Amniotic stem cell (primary cell): ENCODE data around the gene MFAP2.

ENCODE experiments used
- DNase-seq: peaks from one replicate; lab custom pipeline; 2025; lab: John Stamatoyannopoulos, UW

The MFAP2 gene, protein sequence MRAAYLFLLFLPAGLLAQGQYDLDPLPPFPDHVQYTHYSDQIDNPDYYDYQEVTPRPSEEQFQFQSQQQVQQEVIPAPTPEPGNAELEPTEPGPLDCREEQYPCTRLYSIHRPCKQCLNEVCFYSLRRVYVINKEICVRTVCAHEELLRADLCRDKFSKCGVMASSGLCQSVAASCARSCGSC

GRCh38 chr1:16980473-16981268 lies at the start of gene MFAP2:
Gene MFAP2 (minus strand): TSS chr1:16980620. CDS start chr1:16978273, 2,347 bp downstream.
- DNase-seq = no peak

DNA sequence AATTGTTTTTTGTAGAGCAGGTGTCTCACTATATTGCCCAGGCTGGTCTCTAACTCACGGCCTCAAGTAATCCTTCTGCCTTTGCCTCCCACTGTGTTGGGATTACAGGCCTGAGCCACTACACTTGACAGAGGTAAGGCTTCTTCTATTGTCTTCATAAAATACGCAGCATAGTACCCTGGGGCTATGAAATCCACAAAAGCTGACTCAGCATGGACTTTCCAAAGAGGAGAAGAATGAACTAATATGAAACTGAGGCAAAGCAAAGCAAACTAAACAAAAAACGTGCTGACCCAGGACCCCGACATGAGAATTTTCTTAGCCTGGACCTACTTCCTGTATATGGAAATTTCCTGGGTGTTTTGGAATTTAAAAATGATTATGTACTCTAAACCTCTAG lies 49.8 kb upstream of the MFAP2 start:
- DNase-seq = no peak

GRCh38 chr1:17028662-17029188 lies 48.3 kb upstream of the MFAP2 start:
- no peak for DNase-seq

GRCh38 chr1:17027900-17028299 lies 47.5 kb upstream of the MFAP2 start:
- DNase-seq = no peak

GRCh38 chr1:17027403-17027802 lies 47.0 kb upstream of the MFAP2 start:
- DNase-seq = no peak

GRCh38 chr1:17024721-17025120 lies 44.3 kb upstream of the MFAP2 start:
- no peak for DNase-seq

GRCh38 chr1:17023573-17023972 lies 43.2 kb upstream of the MFAP2 start:
- DNase-seq = no peak

DNA sequence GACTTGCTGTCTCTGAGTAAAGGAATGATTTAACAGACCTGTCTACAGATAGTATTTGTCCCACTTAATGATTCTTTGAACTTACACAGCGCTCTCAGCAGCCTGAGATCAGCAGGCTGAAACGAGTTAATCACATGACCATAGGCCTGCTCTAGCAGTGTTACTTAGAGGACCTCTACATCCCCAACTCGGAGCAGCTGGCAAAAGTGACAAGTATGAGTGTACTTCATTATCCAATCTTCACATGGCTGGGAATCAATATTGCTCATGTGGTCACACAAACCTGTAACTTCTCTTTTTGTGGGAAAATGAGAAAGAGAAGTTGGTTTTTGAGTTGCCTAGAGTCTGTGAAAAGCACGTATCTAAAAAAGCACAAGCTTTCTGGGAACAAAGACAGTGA lies 42.7 kb upstream of the MFAP2 start:
- no peak for DNase-seq

DNA sequence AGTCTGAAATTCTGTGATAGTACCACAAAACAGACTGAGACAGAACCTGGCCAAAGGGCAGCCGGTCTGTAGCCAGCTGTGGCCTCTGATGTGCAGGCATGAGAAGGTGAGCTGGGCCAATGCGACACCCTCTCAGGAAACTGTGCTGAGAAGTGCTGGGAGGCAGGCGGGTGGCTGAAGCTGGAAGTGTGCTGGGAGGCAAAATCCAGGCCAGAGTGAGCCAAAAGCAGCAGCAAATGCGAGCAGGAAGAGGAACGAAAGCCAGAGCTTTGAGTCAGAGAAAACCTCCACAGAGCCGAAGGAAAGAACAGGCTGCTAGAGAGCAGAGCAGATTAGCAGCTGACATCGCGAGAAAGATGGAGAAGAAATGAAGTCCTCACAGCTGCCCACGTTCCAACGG lies 41.5 kb upstream of the MFAP2 start:
- no peak for DNase-seq

DNA sequence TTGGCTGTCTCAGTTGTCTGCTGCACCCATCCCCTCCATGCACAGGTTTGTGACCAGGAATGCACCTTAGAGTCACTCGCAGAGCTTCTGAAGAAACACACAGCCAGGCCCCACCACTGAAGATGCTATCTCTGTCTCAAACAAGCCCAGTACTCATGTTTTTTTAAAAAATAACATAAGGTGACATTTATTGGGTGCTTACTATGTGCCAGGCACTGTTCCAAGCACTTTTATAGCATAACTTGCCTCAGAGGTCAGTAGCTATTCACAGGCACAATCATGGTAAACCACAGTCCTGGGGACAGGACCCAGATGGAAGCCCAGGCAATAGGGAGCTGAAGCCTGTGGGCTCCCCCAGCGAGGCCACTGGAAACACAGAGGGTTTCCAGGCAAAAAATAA lies 40.1 kb upstream of the MFAP2 start:
- no peak for DNase-seq

DNA sequence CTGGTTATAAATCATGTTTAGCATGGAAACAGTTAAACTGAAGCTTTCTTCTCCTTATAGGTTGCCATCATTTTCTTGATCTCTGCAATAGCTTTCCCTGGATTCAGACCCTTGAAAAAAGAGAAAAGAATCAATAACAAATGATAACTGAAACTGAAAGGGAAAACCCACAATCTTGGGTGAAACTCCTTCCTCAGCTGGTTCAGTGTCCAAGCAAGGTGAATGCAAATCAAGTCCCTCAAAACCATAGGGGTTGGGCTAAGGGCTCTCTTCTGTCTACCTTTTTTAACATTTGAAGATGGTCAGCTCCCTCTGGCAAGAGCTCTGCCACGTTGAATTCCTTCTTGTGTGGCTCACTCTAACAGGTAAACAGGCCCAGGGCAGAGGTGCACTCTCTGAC lies 38.4 kb upstream of the MFAP2 start:
- no peak for DNase-seq

GRCh38 chr1:17017435-17017834 lies 37.0 kb upstream of the MFAP2 start:
- no peak for DNase-seq

DNA sequence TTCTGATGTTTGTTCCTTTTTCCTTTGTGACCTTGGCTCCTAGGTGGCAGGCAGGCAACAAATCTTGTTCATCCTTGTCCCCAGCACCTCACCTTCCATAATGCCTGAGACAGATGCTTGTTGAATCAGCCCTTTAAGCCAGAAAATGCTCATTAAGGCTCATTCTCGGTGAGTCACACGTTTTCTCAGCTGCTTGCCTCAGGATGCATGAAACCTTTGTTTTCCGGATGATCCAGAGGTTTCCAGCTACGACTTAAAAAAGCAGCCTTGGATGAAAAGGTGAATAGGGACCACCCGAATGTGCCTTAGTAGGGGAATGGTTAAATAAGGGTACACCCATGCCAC lies 35.9 kb upstream of the MFAP2 start:
- no peak for DNase-seq

DNA sequence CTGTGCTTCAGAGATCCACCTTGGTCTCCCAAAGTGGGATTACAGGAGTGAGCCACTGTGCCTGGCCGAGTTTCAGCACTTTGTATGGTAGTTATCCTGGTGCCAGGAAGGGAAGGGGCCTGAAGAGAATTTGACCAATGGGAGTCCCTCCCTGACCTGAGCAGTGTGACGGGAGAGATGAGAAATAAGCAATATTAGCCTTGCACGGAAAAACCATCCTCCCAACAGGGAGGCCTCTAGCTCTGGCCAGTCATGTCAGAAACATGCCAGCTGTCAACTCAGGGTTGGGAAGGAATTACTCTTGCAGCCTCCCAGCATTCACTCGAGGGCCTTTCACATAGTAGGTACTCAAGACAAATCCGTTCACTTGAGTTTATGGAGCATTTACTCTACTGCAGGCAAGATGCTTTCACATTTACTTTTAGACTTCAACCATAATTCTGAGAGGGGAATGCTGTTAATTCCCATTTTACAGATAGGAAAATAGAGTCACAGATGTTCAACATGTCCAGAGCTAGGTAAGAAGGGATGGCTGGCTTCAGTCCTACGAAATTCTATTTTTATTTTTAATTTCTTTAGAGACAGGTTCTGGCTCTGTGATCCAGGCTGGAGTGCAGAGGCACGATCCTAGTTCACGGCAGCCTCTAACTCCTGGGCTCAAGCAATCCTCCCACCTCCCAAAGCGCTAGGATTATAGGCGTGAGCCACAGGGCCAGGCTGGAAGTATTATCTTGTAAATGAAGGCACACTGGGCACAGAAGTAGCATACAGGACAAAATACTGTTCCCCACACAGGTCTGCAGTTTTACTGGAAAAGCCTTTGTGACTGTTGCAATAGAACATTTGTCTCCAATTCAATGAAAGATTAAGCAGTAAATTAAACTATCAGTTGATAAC lies 34.5 kb upstream of the MFAP2 start:
- DNase-seq = no peak

DNA sequence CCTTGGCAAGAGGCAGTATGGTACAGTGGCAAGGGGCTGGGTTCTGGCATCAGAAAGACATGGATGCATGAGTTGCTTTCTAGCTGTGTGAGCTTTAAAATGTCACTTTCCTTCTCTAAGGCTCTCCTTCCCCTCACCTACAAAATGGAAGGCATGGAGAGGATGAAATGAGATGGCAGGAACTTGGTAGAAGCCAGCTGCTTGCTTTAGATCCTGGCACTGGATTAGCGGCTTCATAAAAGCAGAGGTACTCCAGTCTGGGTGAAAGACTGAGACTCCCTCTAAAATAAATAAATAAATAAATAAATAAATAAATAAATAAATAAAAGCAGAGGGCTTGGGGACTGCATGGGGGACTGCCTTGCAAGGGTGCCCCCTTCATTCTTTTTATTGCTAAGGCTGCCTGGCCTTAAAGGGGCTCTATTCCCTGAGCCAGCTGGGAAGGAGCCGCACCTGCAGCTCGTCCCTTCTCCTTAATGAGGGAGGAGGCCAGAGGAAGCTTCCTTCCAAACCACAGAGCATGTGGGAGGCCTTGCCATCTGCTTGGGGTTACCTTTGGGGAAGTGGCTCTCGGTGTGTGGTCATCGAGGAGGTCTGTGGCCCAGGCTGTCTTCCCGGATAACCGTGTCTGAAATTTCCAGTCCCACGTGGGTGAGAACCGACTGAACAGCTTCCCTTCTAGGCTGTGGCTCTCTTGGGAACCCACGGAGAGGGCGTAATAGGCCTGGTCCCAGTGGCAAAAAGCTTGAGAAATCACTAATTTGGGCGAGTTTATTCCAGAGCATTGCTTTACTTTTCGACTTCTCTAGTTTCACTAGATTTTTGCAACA lies 33.3 kb upstream of the MFAP2 start:
- DNase-seq = no peak

DNA sequence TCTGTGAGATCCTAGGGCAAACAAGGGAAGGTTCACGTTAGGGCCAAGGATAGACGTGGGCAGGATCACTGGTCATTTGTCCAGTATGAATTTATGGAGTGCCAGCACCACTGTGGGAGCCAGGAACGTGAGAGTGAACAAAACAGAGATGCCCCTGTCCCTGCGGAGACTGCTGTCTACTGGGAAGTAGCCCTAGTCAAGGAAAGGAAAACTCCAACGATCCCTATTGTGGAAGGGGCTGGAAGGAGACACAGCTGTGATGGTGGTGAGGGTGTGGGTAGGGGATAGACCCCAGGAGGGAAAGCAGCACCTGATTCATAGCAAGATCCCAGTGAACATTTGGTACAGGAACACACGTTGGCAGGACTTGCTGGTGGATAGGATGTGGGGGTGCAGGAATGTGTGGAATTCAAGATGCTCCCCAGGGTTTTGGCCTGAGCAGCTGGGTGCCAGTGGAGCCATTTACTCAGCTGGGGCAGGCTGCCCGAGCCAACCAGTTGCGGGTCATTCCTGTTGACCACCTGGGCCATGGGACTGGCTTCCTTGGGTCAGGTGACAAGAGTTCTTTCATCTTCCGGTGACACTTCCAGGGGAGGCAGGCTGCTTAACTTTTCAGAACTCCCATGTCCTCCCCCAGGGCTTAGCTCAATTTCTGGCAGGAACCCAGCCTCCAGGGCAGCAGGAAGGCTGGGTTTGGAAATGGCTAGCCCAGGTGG lies 32.5 kb upstream of the MFAP2 start:
- no peak for DNase-seq

DNA sequence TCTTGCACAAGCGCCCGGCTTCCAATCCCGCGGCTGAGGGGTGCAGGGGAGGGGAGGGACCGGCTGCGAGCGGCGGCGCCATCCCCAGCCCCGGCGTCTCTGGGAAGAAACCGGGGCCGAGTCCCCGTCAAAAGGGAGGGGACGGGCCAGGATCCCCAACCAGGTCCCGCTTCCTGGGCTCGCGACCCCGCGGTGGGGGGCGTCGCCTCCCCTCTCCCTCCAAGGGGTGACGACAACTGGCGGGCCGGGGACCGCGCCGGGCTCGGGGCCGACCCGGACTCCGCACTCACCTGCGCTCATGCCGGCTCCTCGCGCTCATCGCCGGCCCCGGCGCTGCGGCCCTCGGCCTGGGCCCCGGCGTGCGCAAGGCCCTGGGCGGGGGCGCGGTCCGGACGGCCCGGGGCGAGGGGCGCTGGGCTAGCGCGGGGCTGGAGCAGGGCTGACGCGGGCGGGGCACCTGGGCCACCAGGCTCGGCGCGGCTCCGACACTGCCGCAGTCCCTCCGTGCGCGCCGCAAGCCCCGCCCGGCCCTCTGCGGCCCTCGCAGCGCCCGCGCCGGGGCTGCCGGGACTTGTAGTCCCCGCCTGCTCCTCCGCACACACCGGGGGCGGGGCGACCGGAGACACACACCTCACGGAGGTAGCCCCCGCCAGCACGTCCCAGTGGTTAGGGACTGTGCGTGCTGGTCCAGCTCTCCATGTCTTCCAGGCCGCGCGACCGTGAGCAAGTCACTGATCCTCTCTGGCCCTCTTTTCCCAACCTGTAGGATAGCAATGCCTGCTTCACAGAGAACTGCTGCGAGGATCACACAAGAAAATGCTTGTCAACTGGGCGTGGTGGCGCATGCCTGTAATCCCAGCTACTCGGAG lies 31.3 kb upstream of the MFAP2 start, which contains the start of gene ATP13A2:
Gene ATP13A2, minus strand, starts transcription at position 490 of the 869 bp plus-strand sequence. Its CDS starts 190 bp downstream, at position 300.
- DNase-seq = peak; percentile 28

DNA sequence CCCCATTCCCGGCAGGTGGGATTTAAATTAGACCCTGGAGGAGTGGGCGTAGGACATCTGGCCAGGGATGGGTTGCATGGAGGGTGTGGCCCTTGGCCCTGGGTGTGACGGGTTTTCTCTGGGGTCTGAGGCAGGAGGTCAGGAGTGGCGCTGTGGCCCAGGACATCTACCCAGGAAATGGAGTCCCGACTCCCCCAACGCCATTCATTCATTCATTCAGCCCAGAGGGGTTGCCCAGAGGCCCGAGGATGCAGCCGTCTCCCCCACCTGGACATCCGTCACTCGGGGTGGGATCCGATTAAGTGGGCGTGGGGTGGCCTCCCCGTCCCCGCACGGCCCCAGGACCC lies 30.6 kb upstream of the MFAP2 start:
- DNase-seq = no peak

- DNase-seq = no peak
Measured at GRCh38 chr1:17009706-17010105, 29.3 kb upstream of the MFAP2 start.

DNA sequence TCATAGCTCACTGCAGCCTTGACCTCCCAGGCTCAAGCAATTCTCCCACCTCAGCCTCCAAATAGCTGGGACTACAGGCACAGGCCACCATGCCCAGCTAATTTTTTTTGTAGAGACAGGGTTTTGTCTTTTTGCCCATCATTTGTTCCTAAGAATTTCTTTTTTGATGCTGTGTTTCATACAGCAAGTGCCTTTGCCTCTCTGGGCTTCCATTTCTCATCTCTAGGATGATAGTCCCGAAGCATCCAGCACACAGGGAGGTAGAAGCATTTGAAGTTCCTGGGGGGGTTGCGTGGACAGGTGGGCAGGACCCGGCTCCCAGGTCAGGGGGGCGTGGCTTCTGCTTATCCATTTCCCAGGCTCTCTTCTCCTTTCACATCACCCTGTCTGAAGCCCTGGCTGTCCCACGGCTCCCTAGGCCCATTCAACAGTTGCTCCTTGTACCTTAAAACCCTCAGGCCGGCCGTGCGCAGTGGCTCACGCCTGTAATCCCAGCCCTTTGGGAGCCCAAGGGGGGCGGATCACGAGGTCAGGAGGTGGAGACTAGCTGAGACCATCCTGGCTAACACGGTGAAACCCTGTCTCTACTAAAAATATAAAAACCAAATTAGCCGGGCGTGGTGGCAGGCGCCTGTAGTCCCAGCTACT lies 27.9 kb upstream of the MFAP2 start:
- DNase-seq = no peak
